ENCODE data around the gene GTF2H1.

GRCh38 chr11:18375941-18376340 lies 53.6 kb downstream of the GTF2H1 start:
- TF ChIP-seq EZH2 (IDR thresholded peaks at IDR 0.05; ENCODE audit: borderline replicate concordance) = no peak
- TF ChIP-seq, protein P1, sequence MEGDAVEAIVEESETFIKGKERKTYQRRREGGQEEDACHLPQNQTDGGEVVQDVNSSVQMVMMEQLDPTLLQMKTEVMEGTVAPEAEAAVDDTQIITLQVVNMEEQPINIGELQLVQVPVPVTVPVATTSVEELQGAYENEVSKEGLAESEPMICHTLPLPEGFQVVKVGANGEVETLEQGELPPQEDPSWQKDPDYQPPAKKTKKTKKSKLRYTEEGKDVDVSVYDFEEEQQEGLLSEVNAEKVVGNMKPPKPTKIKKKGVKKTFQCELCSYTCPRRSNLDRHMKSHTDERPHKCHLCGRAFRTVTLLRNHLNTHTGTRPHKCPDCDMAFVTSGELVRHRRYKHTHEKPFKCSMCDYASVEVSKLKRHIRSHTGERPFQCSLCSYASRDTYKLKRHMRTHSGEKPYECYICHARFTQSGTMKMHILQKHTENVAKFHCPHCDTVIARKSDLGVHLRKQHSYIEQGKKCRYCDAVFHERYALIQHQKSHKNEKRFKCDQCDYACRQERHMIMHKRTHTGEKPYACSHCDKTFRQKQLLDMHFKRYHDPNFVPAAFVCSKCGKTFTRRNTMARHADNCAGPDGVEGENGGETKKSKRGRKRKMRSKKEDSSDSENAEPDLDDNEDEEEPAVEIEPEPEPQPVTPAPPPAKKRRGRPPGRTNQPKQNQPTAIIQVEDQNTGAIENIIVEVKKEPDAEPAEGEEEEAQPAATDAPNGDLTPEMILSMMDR (IDR thresholded peaks at IDR 0.05; ENCODE audit: poor library complexity) = no peak

Data from hepatocyte (in vitro differentiated cells).